Mucosa of rectum (tissue), 2 donors: ENCODE data around the gene KIRREL1.

Experiments used
- H3K27ac ChIP-seq, 2 donors: one replicate each; pipeline ENCODE4 v1.7.0; 2013; ENCODE audit warnings: inconsistent platforms in 2 of 2, low read depth in 2 of 2, low read length in 2 of 2
- H3K27me3 ChIP-seq, 2 donors: one replicate each; pipeline ENCODE4 v1.7.0; 2013; ENCODE audit warnings: low read length in 2 of 2; ENCODE audit not compliant: control insufficient read depth in 2 of 2, insufficient read depth in 2 of 2
- H3K36me3 ChIP-seq, 2 donors: one replicate each; pipeline ENCODE4 v1.7.0; 2013; ENCODE audit warnings: low read length in 2 of 2; ENCODE audit not compliant: control insufficient read depth in 2 of 2, insufficient read depth in 2 of 2
- H3K4me1 ChIP-seq, 2 donors: one replicate each; pipeline ENCODE4 v1.7.0; 2013; ENCODE audit warnings: low read length in 2 of 2, mild to moderate bottlenecking in 1 of 2; ENCODE audit not compliant: control insufficient read depth in 2 of 2, insufficient read depth in 2 of 2
- H3K4me3 ChIP-seq, 2 donors: one replicate each; pipeline ENCODE4 v1.7.0; 2013; ENCODE audit warnings: low read length in 2 of 2
- H3K9ac ChIP-seq, 2 donors: one replicate each; pipeline ENCODE4 v1.7.0; 2013; ENCODE audit warnings: low read length in 2 of 2, low read depth in 1 of 2, mild to moderate bottlenecking in 1 of 2
- H3K9me3 ChIP-seq, 2 donors: one replicate each; pipeline ENCODE4 v1.7.0; 2013; ENCODE audit warnings: low read length in 2 of 2; ENCODE audit not compliant: control insufficient read depth in 2 of 2
- donor health status: healthy.
- donor health status: Normal muscosa, but diverticular disease.

KIRREL1 gene

DNA sequence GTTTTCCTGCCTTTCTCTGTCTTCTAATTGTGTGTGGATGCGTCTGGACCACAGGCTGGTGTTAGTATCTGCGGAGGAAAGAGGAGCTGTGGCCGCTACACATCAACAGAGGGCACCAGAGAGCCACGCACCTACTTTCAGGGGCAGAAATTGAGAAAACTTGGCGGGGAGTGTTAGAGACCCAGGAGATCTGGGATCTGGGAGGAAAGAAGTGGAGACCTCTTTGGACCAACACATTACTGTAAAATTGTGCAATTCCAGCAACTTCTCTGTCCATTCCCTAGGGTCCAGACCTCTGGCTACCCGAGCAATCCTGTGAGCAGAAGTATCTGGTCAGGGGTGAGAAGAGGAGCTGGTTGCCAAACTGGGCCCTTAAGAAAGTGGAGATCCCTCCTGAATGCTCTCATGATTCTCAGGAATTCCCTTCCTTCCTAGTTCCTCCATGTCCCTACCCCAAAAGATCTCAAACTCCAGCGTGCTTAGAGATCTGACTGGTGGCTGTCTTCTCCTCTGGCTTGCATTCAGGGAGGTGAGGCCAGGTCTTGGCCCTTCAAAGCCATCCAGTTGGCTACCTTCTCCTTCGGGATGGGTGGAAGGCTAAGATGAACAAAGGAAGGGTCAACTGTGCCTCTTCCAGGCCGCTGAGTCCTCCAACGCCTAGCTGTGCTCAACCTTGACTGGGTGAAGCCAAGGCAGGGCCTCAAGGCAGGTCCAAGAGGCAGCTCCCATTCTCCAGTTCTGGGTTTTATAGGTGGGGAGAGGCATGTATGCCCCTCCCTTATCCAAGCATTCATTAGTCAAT, 1.2 kb upstream of the KIRREL1 start:
- Histone ChIP-seq H3K9ac (no peak overlapping the region), H3K9me3 (no peaks in the 10 kb centered on the region), H3K36me3 (no peaks in the 10 kb centered on the region), H3K27me3 (peaks cover 2 to 6% of the 10 kb centered on the region in 2 donors), H3K4me3 (no peak overlapping the region), H3K27ac (peak overlapping the region in 1 of 2 donors; percentile 68), H3K4me1 (peaks cover 6 to 9% of the 10 kb centered on the region in 2 donors)

GRCh38 chr1:157992833-157993146, 655 bp upstream of the KIRREL1 start:
- no peaks in the 10 kb centered on the region for H3K9me3 ChIP-seq
- H3K4me3 ChIP-seq, result peak overlapping the region; percentile 66 to 70
- peaks cover 2 to 6% of the 10 kb centered on the region in 2 donors for H3K27me3 ChIP-seq
- no peaks in the 10 kb centered on the region for H3K36me3 ChIP-seq
- no peak overlapping the region for H3K9ac ChIP-seq
- H3K27ac ChIP-seq, result peak overlapping the region; percentile 50 to 68
- H3K4me1 ChIP-seq, result peaks cover 6 to 9% of the 10 kb centered on the region in 2 donors

- peaks cover 6 to 9% of the 10 kb centered on the region in 2 donors for H3K4me1 ChIP-seq
- H3K9ac ChIP-seq, result peak overlapping the region; percentile 67 to 72
- H3K27me3 ChIP-seq, result peaks cover 2 to 6% of the 10 kb centered on the region in 2 donors
- H3K9me3 ChIP-seq, result no peaks in the 10 kb centered on the region
- H3K4me3 ChIP-seq, result peak overlapping the region; percentile 66 to 70
- H3K27ac ChIP-seq, result peak overlapping the region; percentile 50 to 68
- H3K36me3 ChIP-seq, result no peaks in the 10 kb centered on the region
These were observed 617 bp downstream of the KIRREL1 start for GRCh38 chr1:157993918-157994605.

GRCh38 chr1:157994704-157995582, 1.5 kb downstream of the KIRREL1 start:
- Histone ChIP-seq H3K27ac (peak overlapping the region; percentile 38 to 52), H3K9ac (peak overlapping the region; percentile 20 to 55), H3K36me3 (no peaks in the 10 kb centered on the region), H3K4me1 (peaks cover 6 to 9% of the 10 kb centered on the region in 2 donors), H3K27me3 (peaks cover 2% of the 10 kb centered on the region in 2 donors), H3K4me3 (peak overlapping the region; percentile 30 to 59), H3K9me3 (no peaks in the 10 kb centered on the region)

DNA sequence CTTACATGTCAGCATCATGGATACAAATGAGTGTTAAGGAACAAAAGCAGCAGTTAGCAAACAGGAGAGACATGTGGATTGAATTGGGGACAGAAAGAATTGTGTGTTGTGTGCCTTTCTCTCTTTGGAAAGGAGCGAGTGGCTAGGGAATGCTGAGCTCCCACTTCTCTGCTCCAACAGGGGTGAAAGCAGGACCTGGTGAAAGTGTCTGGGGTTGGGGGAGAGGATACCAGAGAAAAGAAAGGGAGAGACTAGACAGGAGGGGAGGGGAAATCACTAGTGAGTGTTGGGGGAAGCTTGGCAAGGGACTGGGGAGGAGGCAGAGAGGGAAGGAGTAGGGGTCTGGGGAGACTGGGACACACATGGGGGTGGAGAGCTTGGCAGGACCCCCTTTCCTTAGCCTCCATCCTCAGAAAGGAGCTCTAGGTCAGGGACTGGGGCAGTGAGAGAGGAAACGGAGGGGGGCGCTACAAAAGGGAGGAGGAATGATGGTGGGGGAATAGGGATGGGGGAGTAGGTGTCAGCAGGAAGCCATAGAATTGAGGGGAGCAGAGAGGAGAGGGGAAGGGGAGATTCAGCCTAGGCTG, 2.2 kb downstream of the KIRREL1 start:
- Histone ChIP-seq H3K4me3 (peak overlapping the region in 1 of 2 donors; percentile 41), H3K4me1 (peaks cover 6 to 9% of the 10 kb centered on the region in 2 donors), H3K36me3 (no peaks in the 10 kb centered on the region), H3K9ac (no peak overlapping the region), H3K27me3 (peaks cover 2% of the 10 kb centered on the region in 2 donors), H3K27ac (peak overlapping the region in 1 of 2 donors; percentile 23), H3K9me3 (no peaks in the 10 kb centered on the region)

DNA sequence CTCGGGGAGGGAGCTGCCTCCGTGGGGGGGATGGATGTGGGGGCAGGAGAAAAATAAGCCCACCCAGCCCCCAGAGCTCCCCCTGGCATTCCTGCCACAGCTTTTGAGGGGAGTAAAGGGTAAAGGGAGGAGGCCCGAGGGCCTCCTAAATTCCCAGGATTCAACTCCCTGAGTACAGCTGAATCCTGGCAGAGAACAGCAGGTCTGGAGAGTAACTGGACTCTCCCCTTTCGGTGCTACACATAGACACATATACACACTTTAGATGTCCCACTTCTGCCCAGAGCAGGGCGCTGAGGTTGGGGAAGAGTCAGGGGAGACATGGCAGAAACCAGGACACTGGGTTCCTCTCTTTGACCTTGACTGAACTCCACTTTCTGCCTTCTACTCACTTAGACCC, 3.0 kb downstream of the KIRREL1 start:
- H3K9me3 ChIP-seq, result no peaks in the 10 kb centered on the region
- peaks cover 6 to 9% of the 10 kb centered on the region in 2 donors for H3K4me1 ChIP-seq
- peaks cover under 1 to 2% of the 10 kb centered on the region in 2 donors for H3K27me3 ChIP-seq
- no peaks in the 10 kb centered on the region for H3K36me3 ChIP-seq
- peak overlapping the region in 1 of 2 donors; percentile 17 for H3K27ac ChIP-seq
- no peak overlapping the region for H3K9ac ChIP-seq
- H3K4me3 ChIP-seq, result no peak overlapping the region

GRCh38 chr1:158000507-158000906, 7.1 kb downstream of the KIRREL1 start:
- no peaks in the 10 kb centered on the region for H3K27me3 ChIP-seq
- no peaks in the 10 kb centered on the region for H3K9me3 ChIP-seq
- H3K4me1 ChIP-seq, result no peaks in the 10 kb centered on the region
- no peak overlapping the region for H3K4me3 ChIP-seq
- no peaks in the 10 kb centered on the region for H3K36me3 ChIP-seq
- H3K9ac ChIP-seq, result no peak overlapping the region
- no peak overlapping the region for H3K27ac ChIP-seq

DNA sequence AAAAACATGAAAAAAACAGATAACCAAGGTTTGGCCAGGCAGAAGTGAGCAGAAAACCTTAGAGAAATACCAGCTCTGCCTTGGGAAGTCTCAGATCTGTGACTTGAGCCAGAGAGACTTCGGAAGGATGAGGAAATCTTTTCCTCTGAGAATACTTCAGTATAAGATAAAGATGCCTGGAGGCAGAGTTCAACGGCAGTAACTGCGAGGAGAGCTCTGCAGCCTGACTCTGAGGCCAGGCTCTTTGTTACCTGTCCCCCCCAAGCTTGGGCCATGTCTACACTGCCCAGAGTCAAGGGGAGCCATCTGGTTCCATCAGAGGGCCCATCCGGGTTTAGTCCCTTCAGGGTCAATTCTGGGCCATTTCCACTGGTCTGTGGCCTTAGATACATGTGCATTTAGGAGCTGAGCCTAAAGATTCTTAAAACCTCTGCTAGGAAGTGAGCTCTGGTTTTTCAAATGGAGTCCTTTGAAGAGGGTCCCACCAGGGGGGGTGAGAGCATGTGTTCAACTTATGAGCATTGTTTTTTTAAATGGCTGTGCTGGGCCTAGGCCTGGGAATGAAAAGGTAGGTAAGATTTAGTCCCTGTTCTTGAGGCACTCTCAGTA, 8.7 kb downstream of the KIRREL1 start:
- Histone ChIP-seq H3K4me1 (no peaks in the 10 kb centered on the region), H3K4me3 (no peak overlapping the region)

GRCh38 chr1:158002631-158003405, 9.4 kb downstream of the KIRREL1 start:
- no peak overlapping the region for H3K4me3 ChIP-seq
- no peaks in the 10 kb centered on the region for H3K27me3 ChIP-seq
- no peaks in the 10 kb centered on the region for H3K9me3 ChIP-seq
- no peaks in the 10 kb centered on the region for H3K36me3 ChIP-seq
- no peak overlapping the region for H3K9ac ChIP-seq
- H3K27ac ChIP-seq, result peak overlapping the region in 1 of 2 donors; percentile 32
- peaks cover 0 to 5% of the 10 kb centered on the region in 2 donors for H3K4me1 ChIP-seq

More for the DNA sequence above, 8.7 kb downstream of the KIRREL1 start:
- H3K9me3 ChIP-seq, result no peaks in the 10 kb centered on the region
- no peaks in the 10 kb centered on the region for H3K27me3 ChIP-seq
- no peak overlapping the region for H3K27ac ChIP-seq
- no peak overlapping the region for H3K9ac ChIP-seq
- H3K36me3 ChIP-seq, result no peaks in the 10 kb centered on the region
